Thyroid gland (tissue), 4 donors: ENCODE results near the gene ENDOU. TPM values are rescaled to one million over a fixed set of nuclear protein-coding genes. Genes with fewer than 3 reads are reported as not detected.

Experiments
- DNase-seq, 2 donors: peaks; one replicate each; pipeline ENCODE4 v3.0.0-alpha.2; 2019
- H3K27ac ChIP-seq, 3 donors: fragments of 200-600 bp; sonication (generic); 1 replicate in 2 of 3; 2 replicates in 1 of 3; pipeline ENCODE4 v1.5.1; 2016 to 2019; ENCODE audit warnings: mild to moderate bottlenecking in 1 of 3, moderate library complexity in 1 of 3
- H3K27me3 ChIP-seq: fragments of 200-600 bp; sonication (generic); one replicate; pipeline ENCODE4 v1.5.1; 2019
- H3K36me3 ChIP-seq, 2 donors: fragments of 200-600 bp; sonication (generic); one replicate each; pipeline ENCODE4 v1.5.1; 2016 to 2019
- H3K4me1 ChIP-seq, 2 donors: fragments of 200-600 bp; sonication (generic); one replicate each; pipeline ENCODE4 v1.5.1; 2017 to 2019
- H3K4me3 ChIP-seq, 3 donors: fragments of 200-600 bp; sonication (generic); replicated peaks in 1 of 3; 1 replicate in 2 of 3; 2 replicates in 1 of 3; pipeline ENCODE4 v1.5.1; 2016; ENCODE audit warnings: mild to moderate bottlenecking in 1 of 3
- H3K9me3 ChIP-seq: fragments of 200-600 bp; sonication (generic); one replicate; pipeline ENCODE4 v1.5.1; 2017
- CTCF ChIP-seq, 6 experiments: fragments of 200-600 bp in 3 of 6; fragments of 450-650 bp in 3 of 6; sonication (generic) in 3 of 6; IDR thresholded peaks; one replicate each; pipeline ENCODE4 v1.5.1; 2016 to 2019; ENCODE audit warnings: antibody characterized with exemption in 6 of 6, mild to moderate bottlenecking in 2 of 6, inconsistent platforms in 1 of 6, moderate library complexity in 1 of 6
- POLR2A ChIP-seq, 2 donors: fragments of 450-650 bp; IDR thresholded peaks; one replicate each; pipeline ENCODE4 v1.6.1; 2017; ENCODE audit warnings: antibody characterized with exemption in 2 of 2, mild to moderate bottlenecking in 2 of 2, moderate library complexity in 1 of 2
- WGBS, 2 donors: methylation state at CpG; one replicate each; pipeline ENCODE4 v1.1.5; 2017; 5-methylcytosine and 5-hydroxymethylcytosine counted together
- intact Hi-C: fragments of 100-400 bp; cut with DNase I; formaldehyde crosslinking; loops from one replicate; pipeline ENCODE4 v1.15.1; 2023
- total RNA-seq, 4 donors: library from RNA; depleted of rRNA; stranded (reverse); fragments of >200 nt; gene quantifications; one replicate each; pipeline ENCODE4 v1.2.3, GENCODE V29; 2016

ENDOU gene
- total RNA-seq, 4 donors from 2014 or later: 0.11 to 1.9 (median 1.2) TPM

DNA sequence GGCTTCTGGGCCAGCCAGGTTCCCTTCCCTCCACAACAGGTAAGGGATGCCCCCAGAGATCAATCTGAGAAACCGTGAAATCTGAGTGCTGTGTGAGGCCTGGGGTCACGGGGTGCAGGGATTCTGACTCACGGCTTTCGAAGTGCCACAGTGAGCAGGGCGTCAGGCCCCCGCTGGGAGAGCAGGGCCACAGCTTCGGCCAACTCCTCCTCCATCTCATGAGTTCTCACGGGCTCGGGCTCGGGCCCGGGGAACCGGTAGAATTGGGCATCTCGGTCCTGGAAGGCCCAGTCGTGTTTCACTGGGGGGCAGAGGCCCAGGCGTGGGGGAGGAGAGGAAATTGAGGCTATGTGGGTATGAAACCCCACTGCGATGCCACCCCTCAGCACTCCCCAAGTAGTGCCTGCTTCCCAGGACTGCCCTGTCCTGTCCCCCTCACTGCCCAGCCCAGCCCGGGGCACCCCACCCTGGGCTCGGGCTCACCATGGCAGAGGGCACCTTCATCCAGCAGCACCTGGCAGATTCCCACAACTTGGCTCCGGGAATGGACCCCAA, 25.7 kb upstream of the ENDOU start:
- peak overlapping the region in 1 of 3 donors; percentile 94 for H3K27ac ChIP-seq
- intact Hi-C loops: no loop called here
- H3K4me3 ChIP-seq: no peak overlapping the region
- no peak for DNase-seq
- H3K4me1 ChIP-seq: peaks cover 41 to 45% of the 10 kb centered on the region in 2 donors
- TF ChIP-seq POLR2A (IDR thresholded peaks at IDR 0.05) (no peak), CTCF (IDR thresholded peaks at IDR 0.05) (no peak)
- H3K27me3 ChIP-seq: no peaks in the 10 kb centered on the region
- 90 to 95% methylated on average over 19 of the region's 19 CpGs for WGBS, 2 donors
- H3K36me3 ChIP-seq: peaks cover 45 to 53% of the 10 kb centered on the region in 2 donors
- no peaks in the 10 kb centered on the region for H3K9me3 ChIP-seq

DNA sequence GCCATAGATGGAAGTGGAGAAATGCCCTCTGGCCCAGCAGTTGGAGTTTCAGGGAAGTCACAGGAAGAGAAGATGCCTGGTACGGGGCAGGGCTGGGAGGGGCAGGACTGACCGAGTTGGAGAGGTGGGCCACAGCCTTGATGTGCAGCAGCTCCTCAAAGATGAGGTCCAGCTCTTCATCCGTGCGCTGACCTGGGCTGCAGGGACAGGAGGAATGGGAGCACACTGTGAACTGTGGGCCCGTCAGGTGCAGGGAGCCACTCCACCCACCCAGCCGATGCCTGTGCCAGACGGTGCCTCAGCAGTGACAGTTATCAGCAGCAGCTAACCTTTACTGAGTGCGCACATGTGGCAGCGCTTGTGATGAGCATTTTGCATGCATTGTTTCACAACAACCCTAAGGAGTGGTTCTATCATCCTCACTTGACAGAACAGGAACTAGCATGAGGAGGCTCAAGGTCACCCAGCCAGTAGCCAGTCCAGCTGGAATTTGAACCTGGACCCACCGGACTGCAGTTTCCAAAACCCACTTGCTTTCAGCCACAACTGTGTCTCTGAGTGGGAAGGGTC, 25.0 kb upstream of the ENDOU start:
- Histone ChIP-seq H3K27ac (peak overlapping the region in 1 of 3 donors; percentile 10), H3K36me3 (peaks cover 45 to 53% of the 10 kb centered on the region in 2 donors), H3K4me1 (peaks cover 40 to 45% of the 10 kb centered on the region in 2 donors), H3K4me3 (no peak overlapping the region), H3K9me3 (no peaks in the 10 kb centered on the region), H3K27me3 (no peaks in the 10 kb centered on the region)
- WGBS, 2 donors: 91 to 97% methylated on average over 9 to 10 of the region's 10 CpGs
- no peak for TF ChIP-seq POLR2A (IDR thresholded peaks at IDR 0.05)
- no peak for TF ChIP-seq CTCF (IDR thresholded peaks at IDR 0.05)
- intact Hi-C loops: no loop called here
- no peak for DNase-seq

DNA sequence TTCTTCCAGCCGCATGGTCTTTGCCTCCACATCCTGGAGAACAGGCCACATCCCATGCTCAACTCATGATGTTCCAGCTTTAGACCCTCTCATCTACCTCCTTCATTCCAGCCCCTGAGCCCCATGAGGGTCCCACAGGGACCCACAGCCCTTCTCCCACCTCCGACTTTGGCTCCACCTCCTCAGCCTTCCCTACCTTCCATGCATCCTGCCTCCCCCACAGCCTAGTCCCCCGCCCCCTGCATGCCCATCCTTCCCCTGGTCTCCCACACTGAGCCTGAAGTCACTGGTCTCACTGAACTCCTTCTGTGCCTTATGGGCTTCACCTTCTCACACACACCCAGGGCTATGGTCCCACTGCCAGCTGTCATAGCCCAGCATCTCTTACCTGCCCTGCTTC, 23.6 kb upstream of the ENDOU start:
- intact Hi-C loops: no loop called here
- 94 to 100% methylated on average over 3 of the region's 3 CpGs for WGBS, 2 donors
- TF ChIP-seq CTCF (IDR thresholded peaks at IDR 0.05) (no peak), POLR2A (IDR thresholded peaks at IDR 0.05) (no peak)
- Histone ChIP-seq H3K4me3 (no peak overlapping the region), H3K27ac (no peak overlapping the region), H3K27me3 (no peaks in the 10 kb centered on the region), H3K36me3 (peaks cover 45 to 53% of the 10 kb centered on the region in 2 donors), H3K9me3 (no peaks in the 10 kb centered on the region), H3K4me1 (peaks cover 32 to 45% of the 10 kb centered on the region in 2 donors)
- no peak for DNase-seq

GRCh38 chr12:47748507-47748828, 23.2 kb upstream of the ENDOU start:
- intact Hi-C loops: no loop called here

More at GRCh38 chr12:47748507-47748828, 23.2 kb upstream of the ENDOU start:
- peaks cover 45 to 53% of the 10 kb centered on the region in 2 donors for H3K36me3 ChIP-seq
- H3K27me3 ChIP-seq: no peaks in the 10 kb centered on the region
- peaks cover 27 to 43% of the 10 kb centered on the region in 2 donors for H3K4me1 ChIP-seq
- H3K27ac ChIP-seq: no peak overlapping the region
- TF ChIP-seq CTCF (IDR thresholded peaks at IDR 0.05) (no peak), POLR2A (IDR thresholded peaks at IDR 0.05) (no peak)
- no peaks in the 10 kb centered on the region for H3K9me3 ChIP-seq
- no peak for DNase-seq
- 63 to 100% methylated on average over 1 of the region's 1 CpG for WGBS, 2 donors
- no peak overlapping the region for H3K4me3 ChIP-seq
